ENCODE results near the gene B3GALT6.
A peak's percentile ranks its signal among the peaks of the same experiment; 100 is the strongest.

B3GALT6 gene

DNA sequence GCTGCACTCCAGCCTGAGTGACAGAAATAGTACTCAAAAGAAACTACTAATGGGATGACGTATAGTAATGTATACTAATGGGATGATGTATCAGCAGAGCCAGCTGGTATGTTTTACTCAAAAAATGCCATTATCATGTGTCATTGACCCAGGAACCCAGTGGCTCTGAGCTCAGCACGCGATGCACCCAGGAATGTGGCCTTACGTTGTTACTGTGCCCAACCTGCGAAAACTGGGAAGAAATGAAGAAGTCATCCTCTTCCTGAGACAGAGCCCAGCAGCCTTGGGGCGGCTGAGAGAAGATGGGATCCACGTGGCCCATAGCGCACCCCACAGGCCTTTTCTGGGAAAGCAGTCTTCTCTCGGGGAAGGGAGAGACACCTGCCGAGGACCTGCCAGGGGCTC is 32.8 kb downstream of the B3GALT6 start:
- no peak overlapping the region for H3K9ac ChIP-seq (ENCODE audit: low read depth in 1 of 2, low read length in 2 of 2)
- no peak overlapping the region for H3K4me3 ChIP-seq (ENCODE audit: low read length in 2 of 2)
- no peak overlapping the region for H3K27ac ChIP-seq (ENCODE audit: low read depth in 2 of 2, low read length in 2 of 2)
- H3K9me3 ChIP-seq (ENCODE audit: control insufficient read depth in 2 of 2, low read length in 2 of 2), result no peaks in the 10 kb centered on the region
- peaks cover 0 to 3% of the 10 kb centered on the region in 2 donors for H3K4me1 ChIP-seq (ENCODE audit: control insufficient read depth in 2 of 2, insufficient read depth in 2 of 2, low read length in 2 of 2)
- no peaks in the 10 kb centered on the region for H3K27me3 ChIP-seq (ENCODE audit: control insufficient read depth in 2 of 2, insufficient read depth in 2 of 2, low read length in 2 of 2)
- peaks cover 43 to 46% of the 10 kb centered on the region in 2 donors for H3K36me3 ChIP-seq (ENCODE audit: control insufficient read depth in 2 of 2, insufficient read depth in 2 of 2, low read length in 2 of 2)

DNA sequence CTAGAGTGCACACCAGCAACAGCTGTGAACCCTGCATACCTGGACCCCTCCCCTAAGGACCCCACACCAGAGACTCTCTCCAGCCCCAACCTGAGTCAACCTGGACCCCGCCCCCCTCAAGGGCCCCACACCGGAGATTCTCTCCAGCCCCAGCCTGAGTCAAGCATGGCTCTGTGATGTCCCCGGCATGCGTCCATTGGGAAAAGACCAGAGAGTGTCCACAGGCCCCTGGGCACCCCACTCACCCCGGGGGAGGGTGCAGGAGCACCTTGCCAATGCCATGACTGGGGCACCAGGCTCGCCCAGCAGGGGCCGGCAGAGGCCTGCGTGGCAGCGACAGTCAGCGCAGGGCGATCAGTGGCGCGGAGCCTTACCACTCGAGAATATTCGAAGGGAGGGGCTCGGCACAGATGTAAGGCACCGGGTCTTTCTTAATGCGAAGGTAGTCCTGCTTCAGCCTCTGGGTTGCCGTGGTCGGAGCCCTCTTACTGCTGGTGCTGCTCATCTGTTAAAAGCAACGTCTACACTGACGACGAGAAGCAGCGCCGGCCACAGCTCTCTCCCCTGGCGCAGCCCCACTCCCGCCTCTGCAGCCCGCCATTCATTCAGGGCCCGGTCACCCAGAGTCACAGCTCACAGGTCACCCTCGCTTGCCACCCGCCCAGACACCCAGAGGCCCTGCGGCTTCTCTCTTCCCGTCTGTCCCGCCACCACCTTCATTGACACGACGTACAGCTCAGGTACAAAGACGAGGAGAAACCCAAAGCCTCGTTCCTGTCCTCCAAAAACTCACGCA is 35.6 kb downstream of the B3GALT6 start:
- H3K4me1 ChIP-seq (ENCODE audit: control insufficient read depth in 2 of 2, insufficient read depth in 2 of 2, low read length in 2 of 2), result peaks cover 16 to 20% of the 10 kb centered on the region in 2 donors

DNA sequence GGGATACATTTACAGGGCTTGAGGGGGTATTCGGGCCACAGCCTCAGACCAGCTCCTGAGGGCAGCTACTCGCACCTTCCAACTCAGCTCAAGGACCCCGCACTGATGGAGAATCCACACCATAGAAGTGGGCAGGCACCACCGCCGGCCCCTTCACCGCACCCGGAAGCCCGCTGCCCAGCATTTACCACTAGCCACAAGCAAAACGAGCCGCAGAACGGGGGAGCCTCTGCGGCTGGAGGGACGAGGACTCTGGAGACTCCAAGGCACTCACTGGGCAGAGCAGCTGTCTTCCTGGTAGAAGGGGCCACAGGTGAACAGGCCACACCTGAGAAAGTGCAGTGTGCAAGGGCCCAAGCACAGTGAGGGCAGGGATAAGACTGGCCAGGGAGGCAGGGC is 36.2 kb downstream of the B3GALT6 start:
- Histone ChIP-seq H3K9me3 (ENCODE audit: control insufficient read depth in 2 of 2, low read length in 2 of 2) (no peaks in the 10 kb centered on the region), H3K27me3 (ENCODE audit: control insufficient read depth in 2 of 2, insufficient read depth in 2 of 2, low read length in 2 of 2) (no peaks in the 10 kb centered on the region), H3K36me3 (ENCODE audit: control insufficient read depth in 2 of 2, insufficient read depth in 2 of 2, low read length in 2 of 2) (peaks cover 22 to 24% of the 10 kb centered on the region in 2 donors), H3K9ac (ENCODE audit: low read depth in 1 of 2, low read length in 2 of 2) (no peak overlapping the region), H3K4me3 (ENCODE audit: low read length in 2 of 2) (no peak overlapping the region), H3K4me1 (ENCODE audit: control insufficient read depth in 2 of 2, insufficient read depth in 2 of 2, low read length in 2 of 2) (peaks cover 17 to 23% of the 10 kb centered on the region in 2 donors), H3K27ac (ENCODE audit: low read depth in 2 of 2, low read length in 2 of 2) (no peak overlapping the region)

More for the DNA sequence above, 35.6 kb downstream of the B3GALT6 start:
- Histone ChIP-seq H3K9ac (ENCODE audit: low read depth in 1 of 2, low read length in 2 of 2) (no peak overlapping the region), H3K36me3 (ENCODE audit: control insufficient read depth in 2 of 2, insufficient read depth in 2 of 2, low read length in 2 of 2) (peaks cover 25 to 30% of the 10 kb centered on the region in 2 donors), H3K4me3 (ENCODE audit: low read length in 2 of 2) (no peak overlapping the region), H3K27me3 (ENCODE audit: control insufficient read depth in 2 of 2, insufficient read depth in 2 of 2, low read length in 2 of 2) (no peaks in the 10 kb centered on the region), H3K27ac (ENCODE audit: low read depth in 2 of 2, low read length in 2 of 2) (no peak overlapping the region), H3K9me3 (ENCODE audit: control insufficient read depth in 2 of 2, low read length in 2 of 2) (no peaks in the 10 kb centered on the region)

DNA sequence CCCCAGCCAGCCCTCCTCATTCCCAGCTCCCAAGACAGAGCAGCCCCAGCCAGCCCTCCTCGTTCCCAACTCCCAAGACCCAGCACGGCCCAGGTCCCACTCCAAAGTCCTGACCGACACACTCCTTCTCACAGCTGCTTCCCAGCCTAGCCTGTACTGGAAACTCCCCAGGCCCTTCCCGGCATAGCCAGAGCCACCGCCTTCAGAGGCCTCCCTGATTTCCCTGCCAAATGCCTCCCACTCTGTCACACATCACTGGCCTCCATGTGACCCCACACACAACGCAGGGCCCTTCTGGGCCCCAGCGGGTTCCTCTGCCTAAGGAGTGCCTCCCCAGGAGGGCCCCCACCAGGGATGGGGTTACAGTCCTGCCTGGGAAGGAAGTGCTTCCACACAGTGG is 38.8 kb downstream of the B3GALT6 start:
- no peaks in the 10 kb centered on the region for H3K27me3 ChIP-seq (ENCODE audit: control insufficient read depth in 2 of 2, insufficient read depth in 2 of 2, low read length in 2 of 2)
- H3K4me1 ChIP-seq (ENCODE audit: control insufficient read depth in 2 of 2, insufficient read depth in 2 of 2, low read length in 2 of 2), result peaks cover 21 to 29% of the 10 kb centered on the region in 2 donors
- peaks cover 7 to 8% of the 10 kb centered on the region in 2 donors for H3K36me3 ChIP-seq (ENCODE audit: control insufficient read depth in 2 of 2, insufficient read depth in 2 of 2, low read length in 2 of 2)
- H3K9me3 ChIP-seq (ENCODE audit: control insufficient read depth in 2 of 2, low read length in 2 of 2), result no peaks in the 10 kb centered on the region
- no peak overlapping the region for H3K9ac ChIP-seq (ENCODE audit: low read depth in 1 of 2, low read length in 2 of 2)
- H3K27ac ChIP-seq (ENCODE audit: low read depth in 2 of 2, low read length in 2 of 2), result no peak overlapping the region
- H3K4me3 ChIP-seq (ENCODE audit: low read length in 2 of 2), result no peak overlapping the region

DNA sequence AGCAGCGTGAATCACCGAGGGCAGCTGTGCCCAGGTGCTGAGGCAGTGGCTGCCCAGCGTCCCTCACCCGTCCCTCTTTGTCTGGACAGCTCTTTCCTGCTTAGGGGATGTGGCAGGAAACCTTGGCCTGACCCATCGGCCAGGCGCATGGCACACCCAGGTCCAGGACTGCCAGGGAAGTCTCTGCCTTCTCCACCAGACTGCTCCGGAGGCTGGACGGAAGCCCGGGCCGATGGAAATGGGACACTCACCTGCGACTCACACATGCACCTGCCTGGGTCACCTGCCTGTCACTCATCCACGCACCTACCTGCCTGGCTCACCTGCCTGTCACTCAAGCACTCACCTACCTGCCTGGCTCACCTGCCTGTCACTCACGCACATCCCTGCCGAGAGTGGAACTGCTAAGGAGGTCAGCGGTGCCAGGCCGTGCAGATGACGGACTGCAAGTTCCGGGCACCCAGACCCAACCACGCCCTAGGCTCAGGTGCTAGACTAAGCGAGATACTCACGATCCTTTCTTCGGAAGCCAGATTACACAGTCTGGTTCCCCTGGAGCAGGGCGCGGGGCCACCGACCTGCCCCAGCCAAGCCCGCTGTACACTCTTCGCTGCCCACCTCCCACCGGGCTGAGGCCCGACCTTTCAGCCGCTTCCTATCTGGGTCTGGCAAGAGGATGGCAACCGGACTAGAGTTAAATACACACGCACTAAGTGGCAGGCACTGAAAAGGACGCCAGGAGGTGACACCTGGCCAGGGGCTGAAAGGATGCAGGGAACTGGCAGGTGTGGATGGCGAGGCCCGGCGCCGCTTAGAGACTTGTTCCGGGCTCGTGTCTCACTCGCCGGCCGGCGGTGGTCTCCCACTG is 40.5 kb downstream of the B3GALT6 start:
- Histone ChIP-seq H3K4me3 (ENCODE audit: low read length in 2 of 2) (peak overlapping the region; percentile 78 to 87), H3K36me3 (ENCODE audit: control insufficient read depth in 2 of 2, insufficient read depth in 2 of 2, low read length in 2 of 2) (peaks cover 1 to 4% of the 10 kb centered on the region in 2 donors), H3K27ac (ENCODE audit: low read depth in 2 of 2, low read length in 2 of 2) (peak overlapping the region; percentile 75 to 80), H3K9me3 (ENCODE audit: control insufficient read depth in 2 of 2, low read length in 2 of 2) (no peaks in the 10 kb centered on the region), H3K4me1 (ENCODE audit: control insufficient read depth in 2 of 2, insufficient read depth in 2 of 2, low read length in 2 of 2) (peaks cover 21 to 29% of the 10 kb centered on the region in 2 donors), H3K27me3 (ENCODE audit: control insufficient read depth in 2 of 2, insufficient read depth in 2 of 2, low read length in 2 of 2) (no peaks in the 10 kb centered on the region), H3K9ac (ENCODE audit: low read depth in 1 of 2, low read length in 2 of 2) (peak overlapping the region; percentile 90 to 93)

DNA sequence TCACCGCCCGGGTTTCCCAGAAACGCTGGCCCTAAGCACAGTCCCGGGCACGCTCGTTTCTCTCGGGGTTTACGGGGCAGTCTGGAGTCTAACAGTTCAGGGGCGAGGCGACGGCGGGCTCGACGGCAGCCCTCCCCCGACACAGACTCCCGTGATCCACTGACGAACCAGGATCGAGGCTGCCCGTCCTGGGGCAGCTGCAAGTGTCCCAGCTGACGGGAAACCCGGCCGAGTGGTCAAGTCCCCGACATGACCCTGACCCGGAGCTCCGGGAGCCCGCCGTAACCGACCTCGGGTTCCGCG is 41.1 kb downstream of the B3GALT6 start:
- Histone ChIP-seq H3K27ac (ENCODE audit: low read depth in 2 of 2, low read length in 2 of 2) (peak overlapping the region; percentile 75 to 80), H3K4me3 (ENCODE audit: low read length in 2 of 2) (peak overlapping the region; percentile 78 to 87), H3K9ac (ENCODE audit: low read depth in 1 of 2, low read length in 2 of 2) (peak overlapping the region; percentile 90 to 93)

DNA sequence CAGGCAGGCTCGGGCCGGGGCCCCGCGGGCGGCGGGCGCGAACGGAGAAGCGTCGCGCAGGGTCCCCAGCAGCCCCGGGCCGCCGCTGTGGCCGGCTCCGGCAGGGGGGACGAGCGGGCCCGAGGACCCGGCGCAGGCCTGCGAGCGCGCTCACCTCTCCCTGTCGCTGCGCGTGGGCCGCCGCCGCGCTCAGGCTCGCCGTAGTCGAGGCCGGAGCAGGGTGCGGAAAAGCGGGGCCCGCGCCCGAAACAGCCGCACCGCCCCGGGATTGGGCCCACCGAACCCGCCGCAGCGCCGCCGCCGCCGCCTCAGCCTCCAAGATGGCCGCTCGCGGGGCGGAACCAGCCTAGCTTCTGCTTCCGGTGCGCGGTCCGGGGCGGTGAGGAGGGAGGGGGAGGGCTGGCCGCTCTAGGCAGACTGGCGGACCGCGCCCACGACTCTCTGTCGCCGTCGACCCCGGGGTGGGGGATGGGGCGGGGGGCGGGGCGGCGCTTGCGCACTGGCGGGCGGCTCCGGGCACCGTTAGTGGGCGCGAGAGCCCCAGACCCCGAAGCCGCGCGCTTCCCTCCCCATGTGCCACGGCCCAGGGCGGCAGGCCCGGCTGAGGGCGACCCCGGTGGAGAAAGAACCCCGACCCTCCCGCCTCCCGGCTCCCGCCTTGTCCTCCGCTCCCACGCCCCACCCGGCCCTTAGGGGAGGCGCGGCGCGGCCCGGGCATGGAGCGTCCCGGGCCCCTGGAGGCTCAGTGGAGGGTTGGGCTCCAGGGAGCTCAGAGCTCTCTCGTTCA is 41.7 kb downstream of the B3GALT6 start, which contains the start of gene UBE2J2:
Gene UBE2J2, minus strand, starts transcription at position 343 of the 787 bp plus-strand sequence. CDS start 5,862 bp downstream, outside the sequence.
- Histone ChIP-seq H3K27me3 (ENCODE audit: control insufficient read depth in 2 of 2, insufficient read depth in 2 of 2, low read length in 2 of 2) (no peaks in the 10 kb centered on the region), H3K4me1 (ENCODE audit: control insufficient read depth in 2 of 2, insufficient read depth in 2 of 2, low read length in 2 of 2) (peaks cover 21 to 29% of the 10 kb centered on the region in 2 donors), H3K36me3 (ENCODE audit: control insufficient read depth in 2 of 2, insufficient read depth in 2 of 2, low read length in 2 of 2) (peaks cover 0 to 4% of the 10 kb centered on the region in 2 donors), H3K4me3 (ENCODE audit: low read length in 2 of 2) (peak within 1 kb of the TSS; percentile 78 to 87), H3K9ac (ENCODE audit: low read depth in 1 of 2, low read length in 2 of 2) (peak within 1 kb of the TSS; percentile 90 to 93), H3K27ac (ENCODE audit: low read depth in 2 of 2, low read length in 2 of 2) (peak within 1 kb of the TSS; percentile 75 to 80), H3K9me3 (ENCODE audit: control insufficient read depth in 2 of 2, low read length in 2 of 2) (no peaks in the 10 kb centered on the region)

More for the DNA sequence above, 41.1 kb downstream of the B3GALT6 start:
- no peaks in the 10 kb centered on the region for H3K9me3 ChIP-seq (ENCODE audit: control insufficient read depth in 2 of 2, low read length in 2 of 2)
- H3K27me3 ChIP-seq (ENCODE audit: control insufficient read depth in 2 of 2, insufficient read depth in 2 of 2, low read length in 2 of 2), result no peaks in the 10 kb centered on the region
- H3K4me1 ChIP-seq (ENCODE audit: control insufficient read depth in 2 of 2, insufficient read depth in 2 of 2, low read length in 2 of 2), result peaks cover 21 to 29% of the 10 kb centered on the region in 2 donors
- H3K36me3 ChIP-seq (ENCODE audit: control insufficient read depth in 2 of 2, insufficient read depth in 2 of 2, low read length in 2 of 2), result peaks cover 0 to 4% of the 10 kb centered on the region in 2 donors

DNA sequence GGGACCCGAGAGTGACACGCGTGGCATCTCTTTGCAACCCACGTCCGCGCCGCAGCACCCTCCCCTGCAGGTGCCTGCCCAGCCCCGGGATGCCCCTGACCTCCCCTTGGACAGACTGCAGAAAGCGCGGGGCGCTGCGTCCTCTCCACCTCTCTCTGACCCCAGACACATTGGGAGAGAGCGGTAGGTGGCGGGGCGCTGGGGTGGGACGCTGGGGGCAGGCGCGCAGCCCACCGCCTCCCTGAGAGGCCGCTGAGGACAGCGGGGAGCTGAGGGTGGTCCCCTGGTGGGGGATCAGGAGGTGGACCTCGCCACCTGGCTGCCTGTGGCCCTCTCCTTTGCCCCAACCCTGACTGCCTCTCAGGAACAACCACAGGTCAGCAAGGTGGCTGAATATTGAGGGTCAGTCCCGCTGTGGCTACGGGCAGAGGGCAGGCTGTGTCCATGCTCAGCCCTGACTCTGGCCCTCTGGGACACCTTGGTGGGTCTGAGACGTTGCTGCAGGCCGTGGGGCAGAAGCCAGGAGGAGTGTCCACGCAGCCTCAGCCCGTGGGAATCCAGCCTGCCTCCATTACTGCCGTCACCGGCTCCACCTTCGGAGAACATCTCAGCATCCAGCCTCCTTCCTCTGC is 42.4 kb downstream of the B3GALT6 start:
- H3K9ac ChIP-seq (ENCODE audit: low read depth in 1 of 2, low read length in 2 of 2), result peak overlapping the region; percentile 24 to 70
- peaks cover 0 to 4% of the 10 kb centered on the region in 2 donors for H3K36me3 ChIP-seq (ENCODE audit: control insufficient read depth in 2 of 2, insufficient read depth in 2 of 2, low read length in 2 of 2)
- H3K4me1 ChIP-seq (ENCODE audit: control insufficient read depth in 2 of 2, insufficient read depth in 2 of 2, low read length in 2 of 2), result peaks cover 21 to 29% of the 10 kb centered on the region in 2 donors
- no peaks in the 10 kb centered on the region for H3K9me3 ChIP-seq (ENCODE audit: control insufficient read depth in 2 of 2, low read length in 2 of 2)
- H3K27me3 ChIP-seq (ENCODE audit: control insufficient read depth in 2 of 2, insufficient read depth in 2 of 2, low read length in 2 of 2), result no peaks in the 10 kb centered on the region
- peak overlapping the region; percentile 71 to 76 for H3K4me3 ChIP-seq (ENCODE audit: low read length in 2 of 2)
- H3K27ac ChIP-seq (ENCODE audit: low read depth in 2 of 2, low read length in 2 of 2), result peak overlapping the region; percentile 38 to 47

DNA sequence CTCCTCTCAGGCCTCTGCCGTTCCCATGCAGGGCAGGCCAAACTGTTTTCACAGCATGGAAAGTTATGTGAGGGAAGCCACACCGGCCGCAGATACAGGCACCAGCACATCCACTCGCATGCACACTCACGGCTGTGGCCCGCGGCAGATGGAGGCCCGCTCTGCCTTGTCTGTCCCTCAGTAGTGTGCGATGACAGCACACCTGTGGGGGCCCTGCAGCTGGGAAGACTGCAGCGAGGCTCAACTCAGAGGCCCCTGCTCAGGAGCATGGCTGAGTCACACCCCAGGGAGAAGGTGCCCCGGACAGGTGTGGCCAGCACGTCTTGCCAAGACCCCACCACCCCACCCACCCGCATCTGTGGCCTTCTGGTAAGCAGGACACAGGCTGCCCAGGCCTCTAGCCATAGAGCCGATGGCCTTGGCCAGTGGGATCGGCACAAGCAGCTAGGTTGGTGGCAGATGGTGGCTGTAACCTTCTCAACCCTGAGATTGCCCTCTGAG is 42.9 kb downstream of the B3GALT6 start:
- peaks cover 0 to 4% of the 10 kb centered on the region in 2 donors for H3K36me3 ChIP-seq (ENCODE audit: control insufficient read depth in 2 of 2, insufficient read depth in 2 of 2, low read length in 2 of 2)
- H3K9ac ChIP-seq (ENCODE audit: low read depth in 1 of 2, low read length in 2 of 2), result no peak overlapping the region
- no peak overlapping the region for H3K27ac ChIP-seq (ENCODE audit: low read depth in 2 of 2, low read length in 2 of 2)
- H3K27me3 ChIP-seq (ENCODE audit: control insufficient read depth in 2 of 2, insufficient read depth in 2 of 2, low read length in 2 of 2), result no peaks in the 10 kb centered on the region
- H3K4me1 ChIP-seq (ENCODE audit: control insufficient read depth in 2 of 2, insufficient read depth in 2 of 2, low read length in 2 of 2), result peaks cover 21 to 29% of the 10 kb centered on the region in 2 donors
- no peaks in the 10 kb centered on the region for H3K9me3 ChIP-seq (ENCODE audit: control insufficient read depth in 2 of 2, low read length in 2 of 2)
- peak overlapping the region in 1 of 2 donors; percentile 76 for H3K4me3 ChIP-seq (ENCODE audit: low read length in 2 of 2)

Data from mucosa of rectum (tissue), 2 donors.